ENCODE data around the gene MAN2A2. TPM values are rescaled to one million over a fixed set of nuclear protein-coding genes. Genes with fewer than 3 reads are reported as not detected.

The MAN2A2 gene
- total and polyA plus RNA-seq, 2 of the 8 experiments (the other 6 are each of a cell fraction or from before 2014, with no cell fraction given): 23.1 to 29.7 TPM

DNA sequence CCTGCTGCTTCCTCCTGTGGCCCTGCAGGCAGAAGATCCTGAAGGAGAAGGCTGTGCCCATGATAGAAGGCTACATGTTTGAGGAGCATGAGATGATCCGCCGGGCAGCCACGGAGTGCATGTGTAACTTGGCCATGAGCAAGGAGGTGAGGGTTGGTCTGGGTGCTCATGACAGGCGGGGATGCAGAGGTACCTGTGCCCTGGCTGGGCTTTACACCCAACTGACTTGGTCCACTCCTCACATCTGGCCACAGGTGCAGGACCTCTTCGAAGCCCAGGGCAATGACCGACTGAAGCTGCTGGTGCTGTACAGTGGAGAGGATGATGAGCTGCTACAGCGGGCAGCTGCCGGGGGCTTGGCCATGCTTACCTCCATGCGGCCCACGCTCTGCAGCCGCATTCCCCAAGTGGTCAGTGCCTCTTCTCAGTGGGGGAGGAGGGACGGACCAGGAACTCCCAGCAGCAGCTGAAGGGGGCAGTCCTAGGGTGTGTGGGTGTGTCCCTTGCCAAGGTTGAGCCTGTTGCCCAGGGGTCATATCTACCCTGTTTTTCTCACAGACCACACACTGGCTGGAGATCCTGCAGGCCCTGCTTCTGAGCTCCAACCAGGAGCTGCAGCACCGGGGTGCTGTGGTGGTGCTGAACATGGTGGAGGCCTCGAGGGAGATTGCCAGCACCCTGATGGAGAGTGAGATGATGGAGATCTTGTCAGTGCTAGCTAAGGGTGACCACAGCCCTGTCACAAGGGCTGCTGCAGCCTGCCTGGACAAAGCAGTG, 50.0 kb downstream of the MAN2A2 start (continued):
- TF ChIP-seq ATF2 (IDR thresholded peaks at IDR 0.05; ENCODE audit: low read length) (no peak), SP2 (IDR thresholded peaks at IDR 0.05; ENCODE audit: low read length) (no peak), POLR2AphosphoS5 (IDR thresholded peaks at IDR 0.05; ENCODE audit: low read depth, low read length) (no peak), USF2 (IDR thresholded peaks at IDR 0.05; ENCODE audit: low read length) (no peak), BACH1 (IDR thresholded peaks at IDR 0.05; ENCODE audit: low read length) (no peak), GABPA (IDR thresholded peaks at IDR 0.05; ENCODE audit: borderline replicate concordance, insufficient read depth, low read length) (no peak), TAF7 (optimal IDR thresholded peaks at IDR 0.05; ENCODE audit: borderline replicate concordance, low read depth, low read length) (no peak), E2F6 (IDR thresholded peaks at IDR 0.05) (no peak)
